Mammary epithelial cell (primary cell): ENCODE measurements around the gene SLC6A1.

Experiments
- CTCF ChIP-seq, 2 donors: IDR thresholded peaks in 1 of 2; conservative IDR thresholded peaks in 1 of 2; 2 replicates each; pipeline ENCODE4 v1.5.1; 2011 to 2012; ENCODE audit warnings: inconsistent platforms in 2 of 2, low read length in 2 of 2, mild to moderate bottlenecking in 2 of 2, control low read depth in 1 of 2, low read depth in 1 of 2; ENCODE audit not compliant: insufficient read depth in 1 of 2; ENCODE audit errors: extremely low read depth in 1 of 2
- EZH2 ChIP-seq: IDR thresholded peaks from 2 replicates; pipeline ENCODE4 v1.6.1; 2012; ENCODE audit warnings: low read length, inconsistent platforms, borderline replicate concordance

DNA sequence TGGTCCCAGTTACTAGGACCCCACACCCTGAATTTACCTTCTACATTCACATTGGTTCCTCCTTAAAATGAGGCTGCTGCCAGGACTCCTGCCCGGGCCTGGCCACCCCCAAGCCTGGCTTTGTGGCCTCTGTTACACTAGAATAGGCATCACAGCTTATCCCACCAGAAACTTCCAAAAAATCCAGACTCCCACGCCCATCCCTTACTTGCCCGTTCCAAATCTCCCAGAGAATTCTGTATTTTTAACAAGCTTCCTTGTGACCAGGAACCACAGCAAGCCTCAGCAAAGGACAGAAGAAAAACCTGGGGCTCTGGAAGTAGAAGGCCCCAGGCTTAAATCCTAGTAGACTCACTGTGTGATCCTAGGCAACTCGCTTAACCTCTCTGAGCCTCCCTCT, 36.0 kb upstream of the SLC6A1 start:
- TF ChIP-seq CTCF (conservative IDR thresholded peaks at IDR 0.05 in 1 of 2, IDR thresholded peaks at IDR 0.05 in 1 of 2; ENCODE audit: extremely low read depth in 1 of 2, insufficient read depth in 1 of 2, low read depth in 1 of 2, low read length in 2 of 2): no peak
- TF ChIP-seq EZH2: no peak
